GM19238 (cell line): ENCODE data around the gene MYO16.

Experiments
- DNase-seq: peaks from one replicate; pipeline ENCODE4 v3.0.0; 2011; ENCODE audit warnings: low spot score; ENCODE audit not compliant: insufficient read length

MYO16 gene

GRCh38 chr13:108662528-108662927, 33.1 kb downstream of the MYO16 start:
- no peak for DNase-seq

DNA sequence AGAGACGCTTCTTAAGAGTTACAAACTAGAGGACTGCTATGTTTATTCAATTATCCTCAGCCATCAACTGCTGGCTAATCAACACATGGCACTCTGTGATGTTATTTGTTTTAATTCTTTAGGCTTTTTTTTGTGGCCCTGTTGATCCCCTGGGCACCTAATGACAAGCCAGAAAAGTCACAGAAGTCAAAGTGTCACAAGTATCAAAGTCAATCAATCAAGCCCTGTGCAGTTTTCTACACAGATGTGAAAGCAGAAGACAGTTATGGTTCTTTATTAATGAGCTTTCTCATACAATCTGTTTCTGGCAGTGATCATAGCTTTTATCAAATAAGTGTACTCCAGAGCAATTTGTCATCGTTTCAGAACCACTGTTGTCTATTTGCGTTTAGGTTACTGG, 34.3 kb downstream of the MYO16 start:
- DNase-seq: no peak

GRCh38 chr13:108667205-108667604, 37.8 kb downstream of the MYO16 start:
- no peak for DNase-seq

- no peak for DNase-seq
Observed at GRCh38 chr13:108669381-108669780, 40.0 kb downstream of the MYO16 start.

GRCh38 chr13:108674346-108674745, 44.9 kb downstream of the MYO16 start:
- DNase-seq: no peak

DNA sequence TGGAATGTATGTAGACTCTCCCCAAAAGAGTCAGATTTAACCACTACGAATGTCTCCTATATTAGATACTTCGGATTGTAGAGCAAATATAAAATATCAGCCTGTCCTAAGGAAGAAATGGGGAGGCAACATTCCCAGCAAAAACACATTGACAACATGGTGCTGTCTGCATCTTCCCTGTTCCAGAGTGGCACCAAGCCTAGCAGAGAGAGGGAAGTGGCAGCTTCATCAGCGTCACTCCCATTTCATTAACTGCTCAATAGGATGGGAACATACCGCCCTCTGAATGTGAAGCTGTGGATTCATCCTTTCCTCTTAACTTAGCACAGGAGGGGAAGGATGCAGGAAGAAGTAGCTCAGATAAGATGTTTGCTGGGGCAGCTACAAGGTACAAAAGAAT, 45.4 kb downstream of the MYO16 start:
- DNase-seq: no peak

- no peak for DNase-seq
Observed at GRCh38 chr13:108676620-108677019, 47.2 kb downstream of the MYO16 start.

DNA sequence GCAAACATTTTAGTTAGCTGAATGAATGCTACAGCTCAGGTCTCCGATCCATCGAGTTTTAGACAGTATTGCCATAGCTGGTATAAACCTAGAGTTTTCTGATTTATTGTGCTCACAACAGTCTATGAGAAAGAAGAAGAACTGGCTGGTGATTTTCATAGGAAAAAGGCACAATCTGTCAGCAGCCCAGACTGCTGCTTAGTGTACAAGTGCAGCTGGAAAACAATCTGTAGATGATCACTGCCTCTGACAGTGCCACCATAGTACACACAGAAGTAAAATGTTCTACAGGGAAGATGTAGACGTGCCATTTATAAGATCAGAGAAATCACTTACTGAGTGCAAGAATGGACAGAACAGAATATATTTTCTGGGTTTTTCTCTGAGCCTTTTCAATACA, 48.4 kb downstream of the MYO16 start:
- DNase-seq: no peak

DNA sequence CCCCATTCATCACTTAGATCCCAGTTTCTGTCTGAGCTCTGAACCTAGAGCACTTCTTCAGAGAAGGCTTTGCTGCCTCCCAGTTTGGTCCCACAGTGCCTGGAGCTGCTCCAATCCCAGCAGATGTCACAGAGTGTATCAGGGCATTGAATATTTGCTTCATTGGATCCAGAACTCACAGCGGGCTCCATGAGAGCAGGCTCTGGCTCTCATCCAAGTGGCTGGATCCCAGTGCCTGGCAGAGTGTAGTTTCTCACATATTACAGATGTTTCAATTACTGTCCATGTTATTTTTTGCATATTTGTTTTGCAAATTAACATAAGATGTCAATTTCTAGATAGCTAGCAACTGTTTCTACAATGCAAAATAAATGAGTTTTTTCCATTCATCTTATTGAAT, 50.6 kb downstream of the MYO16 start:
- DNase-seq: no peak

DNA sequence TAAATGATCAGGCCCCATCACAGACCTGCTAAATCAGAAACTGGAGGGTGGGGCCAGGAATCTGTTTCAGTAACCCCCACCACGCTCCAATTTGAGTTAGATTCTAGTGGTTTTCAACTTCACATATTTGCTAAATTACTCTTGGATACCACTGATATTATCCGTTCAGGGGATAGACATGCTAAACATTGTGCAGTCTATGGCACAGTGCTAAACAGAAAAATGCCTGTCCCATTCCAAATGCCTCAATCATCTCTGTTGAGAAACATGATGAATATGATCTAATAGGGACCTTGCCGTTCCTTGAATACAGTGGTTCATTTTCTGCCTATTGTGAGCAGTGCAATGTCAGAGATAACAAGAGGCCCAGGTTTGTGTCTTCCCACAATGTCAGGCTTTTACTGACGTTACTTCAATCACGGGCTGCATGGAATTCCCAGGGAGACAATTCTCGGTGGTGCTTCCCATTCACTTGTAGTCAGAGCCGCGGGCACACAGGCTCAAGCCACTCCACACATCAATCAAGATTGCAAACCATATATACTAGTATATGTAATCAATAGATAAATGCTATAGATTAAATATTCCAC, 52.7 kb downstream of the MYO16 start:
- DNase-seq: no peak

GRCh38 chr13:108682714-108683113, 53.3 kb downstream of the MYO16 start:
- no peak for DNase-seq

DNA sequence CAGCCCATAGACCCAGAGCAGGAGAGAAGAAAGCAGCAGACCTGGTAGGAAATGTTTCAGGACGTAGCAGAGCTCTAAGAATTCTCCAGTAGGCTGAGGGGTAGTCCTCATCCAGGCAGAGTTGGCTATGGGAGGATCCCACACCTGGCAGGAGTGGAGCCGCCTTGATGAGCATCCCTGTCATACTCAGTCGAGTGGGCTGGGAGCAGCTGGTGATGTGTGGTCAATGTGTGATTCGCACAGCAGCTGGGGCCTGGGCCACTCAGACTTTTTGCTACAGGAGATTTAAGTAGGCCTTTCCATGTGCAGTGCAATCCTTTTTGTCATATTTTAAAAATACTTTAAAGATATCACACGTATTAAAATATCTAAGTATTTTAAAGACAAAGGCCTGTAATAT, 56.6 kb downstream of the MYO16 start:
- no peak for DNase-seq

DNA sequence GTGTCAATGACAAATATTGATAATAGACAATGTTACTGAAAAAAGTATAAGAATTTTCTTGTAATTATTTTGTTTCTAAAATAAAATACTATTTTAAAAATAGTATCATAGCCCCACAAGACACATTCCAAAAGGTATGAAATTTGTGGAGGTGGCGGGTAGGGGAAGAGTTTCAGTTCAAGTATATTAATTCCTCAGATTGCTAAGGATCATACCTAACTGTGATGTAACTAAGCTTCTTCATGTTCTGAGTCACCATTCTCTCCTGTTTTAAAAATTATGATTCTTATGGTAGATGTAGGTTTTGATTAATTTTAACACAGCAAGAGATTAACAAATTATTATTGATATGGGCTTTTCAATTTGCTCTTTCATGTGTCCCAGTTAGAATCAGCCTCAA, 61.3 kb downstream of the MYO16 start:
- no peak for DNase-seq

GRCh38 chr13:108700422-108701170, 71.2 kb downstream of the MYO16 start:
- DNase-seq: no peak

- DNase-seq: no peak
Observed at GRCh38 chr13:108702171-108702570, 72.8 kb downstream of the MYO16 start.

GRCh38 chr13:108705031-108705430, 75.6 kb downstream of the MYO16 start:
- DNase-seq: no peak

DNA sequence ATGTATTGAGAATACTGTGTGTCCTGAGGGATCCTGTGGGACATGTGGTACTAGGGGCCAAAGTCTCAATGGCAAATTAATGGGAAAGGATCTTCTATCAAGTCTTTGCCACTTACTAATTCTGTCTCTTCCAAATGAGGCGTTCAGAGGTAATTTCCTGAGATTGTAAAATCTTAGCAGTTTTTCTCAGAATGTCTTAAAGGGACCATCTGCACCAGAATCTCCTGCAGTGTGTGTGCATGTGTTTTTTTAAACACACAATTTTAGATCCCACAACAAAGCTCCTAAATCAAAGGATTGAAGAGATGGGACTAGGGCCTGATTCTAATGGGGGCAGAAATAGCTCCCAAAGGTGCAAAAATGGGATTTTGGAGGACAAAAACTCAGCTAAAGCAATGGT, 78.2 kb downstream of the MYO16 start:
- no peak for DNase-seq

DNA sequence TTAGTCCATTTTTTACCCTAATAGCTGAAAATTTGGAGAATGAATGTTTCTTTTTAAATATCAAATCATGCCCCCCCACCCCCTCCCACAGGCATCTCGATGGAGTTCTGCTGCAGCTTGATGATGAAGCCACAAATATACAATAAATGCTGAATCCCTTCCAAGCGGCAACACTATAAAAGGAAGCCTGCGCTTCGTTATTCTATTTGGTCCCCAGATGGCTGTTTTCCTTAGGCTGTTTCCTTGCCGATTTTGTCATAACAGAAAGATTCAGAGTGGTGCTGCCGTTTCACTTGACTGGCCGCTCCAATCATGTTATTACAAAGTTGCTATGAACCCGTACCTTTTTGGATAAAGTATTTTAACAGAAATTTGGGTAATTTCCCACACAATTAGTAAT, 79.5 kb downstream of the MYO16 start:
- no peak for DNase-seq

GRCh38 chr13:108711386-108711785, 82.0 kb downstream of the MYO16 start:
- no peak for DNase-seq

DNA sequence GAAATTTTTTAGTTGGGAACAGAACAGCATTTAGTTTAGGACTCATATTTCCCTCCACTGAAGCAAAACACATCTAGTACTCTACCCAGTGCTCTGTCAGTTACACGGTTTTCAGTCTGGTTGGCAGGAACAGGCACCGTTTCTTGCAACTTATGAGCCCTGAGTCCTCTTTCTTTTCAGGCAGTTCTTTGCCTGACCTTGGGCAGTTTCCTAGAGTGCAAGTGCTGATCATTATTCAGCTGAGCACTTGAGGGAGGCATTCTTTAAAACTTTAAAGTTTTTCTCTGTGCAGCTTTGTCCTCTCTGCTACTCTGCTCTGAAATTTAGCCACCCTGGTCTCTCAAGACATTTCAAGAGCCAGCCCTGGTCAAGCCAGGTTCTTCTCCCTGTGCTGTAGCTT, 96.1 kb downstream of the MYO16 start:
- DNase-seq: no peak

- DNase-seq: no peak
Observed at GRCh38 chr13:108728370-108728769, 99.0 kb downstream of the MYO16 start.

DNA sequence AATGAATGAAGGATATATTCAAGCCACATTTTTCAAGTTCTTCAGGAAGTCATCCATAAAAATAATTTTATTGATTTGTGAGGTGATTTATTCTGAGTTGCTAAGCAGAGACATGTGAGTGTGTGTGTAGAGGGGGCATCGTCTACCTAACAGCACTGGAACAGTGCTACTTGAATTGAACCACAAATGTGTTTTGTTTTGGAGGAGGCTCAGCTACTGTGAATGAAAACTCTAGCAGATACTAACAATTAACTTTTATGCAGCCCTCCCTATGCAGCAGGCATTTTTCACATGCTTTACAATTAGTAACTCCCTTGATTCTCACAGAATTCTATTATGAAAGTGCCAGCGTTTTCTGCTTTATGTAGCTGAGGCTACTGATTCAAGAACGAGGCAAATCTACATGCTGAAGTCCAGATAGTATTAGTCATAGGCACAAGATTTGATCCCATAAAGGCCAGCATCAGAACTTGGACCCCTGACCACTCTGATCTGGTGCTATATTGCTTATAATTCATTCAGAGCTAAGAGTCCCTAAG, 103.7 kb downstream of the MYO16 start:
- DNase-seq: no peak

DNA sequence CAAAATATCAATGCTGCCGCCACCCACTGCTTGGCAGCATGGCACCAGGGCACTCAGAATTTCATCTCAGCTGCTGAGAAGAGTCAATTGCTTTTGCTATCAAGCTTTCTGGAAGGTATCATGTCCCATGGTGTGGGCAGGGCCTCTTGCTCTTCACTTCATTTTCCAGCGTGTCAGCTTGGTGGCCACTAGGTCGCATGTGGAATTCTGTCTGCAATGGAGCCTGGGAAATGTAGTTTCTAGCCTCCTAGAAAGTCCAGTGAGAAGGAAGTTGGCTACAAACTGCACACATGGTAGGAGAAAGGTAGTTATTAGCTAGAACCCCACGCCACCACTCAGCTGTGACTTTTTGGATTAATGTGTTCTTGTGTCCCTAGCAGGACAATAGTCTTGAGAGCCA, 105.3 kb downstream of the MYO16 start:
- DNase-seq: no peak
